ENCODE results near the gene PLCB1.

Gene PLCB1

GRCh38 chr20:8798505-8798904, 666.4 kb downstream of the PLCB1 start:
- H3K4me3 ChIP-seq (replicated peaks; ENCODE audit: low read depth, low read length) = no peak overlapping the region
- DNase-seq (ENCODE audit: low read depth) = peak; percentile 96
- TF ChIP-seq CTCF (IDR thresholded peaks at IDR 0.05; ENCODE audit: low read length, missing control alignments) = no peak

GRCh38 chr20:8800089-8800488, 668.0 kb downstream of the PLCB1 start:
- H3K4me3 ChIP-seq (replicated peaks; ENCODE audit: low read depth, low read length) = no peak overlapping the region
- DNase-seq (ENCODE audit: low read depth) = no peak
- TF ChIP-seq CTCF (IDR thresholded peaks at IDR 0.05; ENCODE audit: low read length, missing control alignments) = peak; percentile 21

- H3K4me3 ChIP-seq (replicated peaks; ENCODE audit: low read depth, low read length) = no peak overlapping the region
- no peak for TF ChIP-seq CTCF (IDR thresholded peaks at IDR 0.05; ENCODE audit: low read length, missing control alignments)
- DNase-seq (ENCODE audit: low read depth) = no peak
These were observed 669.6 kb downstream of the PLCB1 start for GRCh38 chr20:8801686-8802085.

GRCh38 chr20:8803065-8803464, 671.0 kb downstream of the PLCB1 start:
- H3K4me3 ChIP-seq (replicated peaks; ENCODE audit: low read depth, low read length) = no peak overlapping the region
- no peak for TF ChIP-seq CTCF (IDR thresholded peaks at IDR 0.05; ENCODE audit: low read length, missing control alignments)
- DNase-seq (ENCODE audit: low read depth) = peak; percentile 40

GRCh38 chr20:8803941-8804340, 671.9 kb downstream of the PLCB1 start:
- no peak overlapping the region for H3K4me3 ChIP-seq (replicated peaks; ENCODE audit: low read depth, low read length)
- TF ChIP-seq CTCF (IDR thresholded peaks at IDR 0.05; ENCODE audit: low read length, missing control alignments) = no peak
- DNase-seq (ENCODE audit: low read depth) = no peak

GRCh38 chr20:8805737-8806442, 673.8 kb downstream of the PLCB1 start:
- TF ChIP-seq CTCF (IDR thresholded peaks at IDR 0.05; ENCODE audit: low read length, missing control alignments) = no peak
- H3K4me3 ChIP-seq (replicated peaks; ENCODE audit: low read depth, low read length) = no peak overlapping the region
- no peak for DNase-seq (ENCODE audit: low read depth)

Measured in fibroblast of pulmonary artery (primary cell).